HG03097 (cell line): ENCODE measurements around the gene PFKFB4.

Experiments
- ATAC-seq: cut with Tn5 transposase; IDR thresholded peaks from one replicate; pipeline ENCODE4 v1.9.1; 2021; ENCODE audit not compliant: unreplicated experiment, low FRiP score

Gene PFKFB4

GRCh38 chr3:48468329-48468731 is 88.3 kb downstream of the PFKFB4 start:
- no peak for ATAC-seq
